GM18519 (cell line): Measurements from ENCODE around the gene TRMO.

ENCODE experiments used
- ATAC-seq: cut with Tn5 transposase; IDR thresholded peaks from one replicate; pipeline ENCODE4 v1.9.1; 2021; ENCODE audit warnings: mild to moderate bottlenecking, moderate library complexity; ENCODE audit not compliant: unreplicated experiment, low FRiP score

The TRMO gene

DNA sequence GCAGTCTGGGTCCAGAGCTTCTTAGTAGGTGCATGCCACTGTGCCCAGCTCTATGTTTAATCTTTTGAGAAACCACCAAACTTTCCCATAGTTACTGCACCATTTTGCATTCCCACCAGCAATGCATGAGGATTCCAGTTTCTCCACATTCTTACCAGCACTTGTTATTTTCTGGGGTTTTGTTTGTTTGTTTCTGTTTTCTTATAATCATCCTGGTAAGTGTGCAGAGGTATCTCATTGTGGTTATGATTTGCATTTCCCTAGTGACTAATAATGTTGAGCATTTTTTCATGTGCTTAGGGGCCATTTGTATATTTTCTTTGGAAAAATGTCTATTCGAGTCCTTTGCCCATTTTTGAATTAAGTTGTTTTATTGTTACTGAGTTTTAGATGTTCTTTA is 57.9 kb downstream of the TRMO start:
- ATAC-seq: no peak

DNA sequence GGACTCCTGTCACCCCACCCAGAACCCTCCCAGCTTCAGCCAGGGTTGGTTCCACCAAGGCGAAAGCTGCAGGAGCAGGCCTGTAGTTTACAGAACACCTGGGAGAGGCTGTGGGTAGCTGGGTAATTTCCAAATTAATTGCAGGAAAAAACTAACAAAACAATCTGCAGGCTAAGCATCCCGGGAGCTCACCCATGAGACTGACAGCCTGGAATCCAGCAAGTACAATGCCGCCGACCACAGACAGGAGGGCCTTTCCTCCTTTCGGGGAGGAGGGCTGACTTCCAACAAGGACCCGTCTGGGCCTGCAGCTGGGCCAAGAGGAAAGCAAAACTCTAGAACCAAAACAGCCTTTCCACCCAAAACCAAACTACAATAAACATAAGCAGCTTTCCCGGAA is 59.0 kb downstream of the TRMO start:
- ATAC-seq: no peak

DNA sequence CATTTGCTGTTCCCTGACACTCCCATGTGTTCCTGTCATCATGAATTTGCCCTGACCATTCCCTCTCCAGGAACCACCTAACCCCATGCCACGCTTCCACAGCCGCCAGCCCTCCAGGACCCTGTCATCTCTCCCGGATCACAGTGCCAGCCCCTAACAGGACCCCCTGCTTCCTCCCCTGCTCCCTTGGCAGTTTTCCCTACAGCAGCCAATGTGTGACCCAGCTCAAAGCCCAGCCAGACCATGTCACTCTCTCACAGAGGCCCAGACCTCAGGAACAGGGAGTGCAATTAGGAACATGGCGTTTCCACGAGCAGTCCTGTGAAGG is 61.2 kb downstream of the TRMO start:
- ATAC-seq: no peak

DNA sequence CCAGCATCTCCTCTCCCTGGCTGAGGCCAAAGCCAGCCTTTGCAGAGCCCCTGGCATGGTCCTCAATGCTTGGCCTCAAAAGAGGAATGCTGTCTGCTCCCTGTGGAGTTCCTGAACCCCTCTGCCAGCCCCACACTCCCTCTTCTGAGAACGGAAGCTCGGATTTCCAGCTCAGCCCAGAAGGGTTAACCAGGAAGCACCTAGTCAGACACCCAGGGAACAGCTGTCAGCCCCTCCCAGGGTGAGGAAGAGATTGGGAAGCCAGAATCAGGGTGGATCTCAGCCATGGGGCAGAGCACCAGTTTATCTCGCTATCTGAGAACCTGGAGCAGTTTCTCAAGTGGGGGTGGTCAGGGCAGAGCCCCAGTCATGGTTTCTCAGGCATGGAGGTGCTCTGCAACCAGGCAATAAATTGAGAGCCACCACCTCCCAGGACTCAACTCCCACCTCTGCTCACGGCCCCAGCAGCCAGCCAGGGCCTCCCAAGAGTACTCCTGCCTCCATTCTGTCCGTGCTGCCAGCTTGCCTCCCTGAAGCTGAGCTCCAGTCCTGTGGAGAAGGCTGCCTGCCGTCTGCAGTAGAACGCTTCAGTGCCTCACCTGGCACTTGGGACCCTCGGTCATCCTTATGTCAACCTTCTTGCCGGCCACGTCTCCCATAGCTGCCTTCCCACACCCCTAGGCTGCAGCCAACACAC is 61.7 kb downstream of the TRMO start:
- no peak for ATAC-seq

DNA sequence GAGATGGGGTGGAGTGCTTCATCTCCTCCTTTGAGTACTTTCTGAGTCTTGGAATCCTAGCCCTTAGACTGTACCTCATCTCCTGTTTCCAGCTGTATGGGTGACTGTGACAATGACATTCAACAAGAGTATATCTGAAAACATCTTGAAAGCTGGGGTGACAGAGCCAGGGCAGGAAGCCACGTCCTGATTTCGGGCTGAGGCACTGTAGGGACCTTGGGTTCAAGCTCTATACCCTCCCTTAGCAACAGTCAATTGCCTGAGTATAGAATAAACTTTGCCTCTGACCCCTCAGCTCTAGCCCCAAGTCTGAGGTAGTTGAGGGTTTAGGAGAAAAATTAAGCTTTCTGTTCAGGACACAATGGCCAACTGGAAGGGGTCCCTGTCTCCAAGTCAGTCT is 63.0 kb downstream of the TRMO start:
- no peak for ATAC-seq

- ATAC-seq: no peak
Measured at GRCh38 chr9:97858826-97859225, 63.5 kb downstream of the TRMO start.

DNA sequence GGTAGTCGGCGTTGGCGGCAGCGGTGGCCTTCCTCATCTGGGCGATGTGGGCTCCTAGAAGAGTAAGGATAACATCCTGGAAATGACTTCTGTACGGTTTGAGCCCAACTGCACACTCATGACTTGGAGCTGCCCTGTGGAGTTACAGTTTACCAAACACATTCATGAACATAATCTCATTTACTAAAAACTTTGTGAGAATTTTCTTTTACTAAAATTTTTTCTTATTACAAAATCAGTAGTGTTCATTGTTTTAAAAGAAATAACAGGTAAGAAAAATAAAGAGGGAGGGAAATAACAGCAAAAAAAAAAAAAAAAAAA is 63.9 kb downstream of the TRMO start:
- no peak for ATAC-seq

DNA sequence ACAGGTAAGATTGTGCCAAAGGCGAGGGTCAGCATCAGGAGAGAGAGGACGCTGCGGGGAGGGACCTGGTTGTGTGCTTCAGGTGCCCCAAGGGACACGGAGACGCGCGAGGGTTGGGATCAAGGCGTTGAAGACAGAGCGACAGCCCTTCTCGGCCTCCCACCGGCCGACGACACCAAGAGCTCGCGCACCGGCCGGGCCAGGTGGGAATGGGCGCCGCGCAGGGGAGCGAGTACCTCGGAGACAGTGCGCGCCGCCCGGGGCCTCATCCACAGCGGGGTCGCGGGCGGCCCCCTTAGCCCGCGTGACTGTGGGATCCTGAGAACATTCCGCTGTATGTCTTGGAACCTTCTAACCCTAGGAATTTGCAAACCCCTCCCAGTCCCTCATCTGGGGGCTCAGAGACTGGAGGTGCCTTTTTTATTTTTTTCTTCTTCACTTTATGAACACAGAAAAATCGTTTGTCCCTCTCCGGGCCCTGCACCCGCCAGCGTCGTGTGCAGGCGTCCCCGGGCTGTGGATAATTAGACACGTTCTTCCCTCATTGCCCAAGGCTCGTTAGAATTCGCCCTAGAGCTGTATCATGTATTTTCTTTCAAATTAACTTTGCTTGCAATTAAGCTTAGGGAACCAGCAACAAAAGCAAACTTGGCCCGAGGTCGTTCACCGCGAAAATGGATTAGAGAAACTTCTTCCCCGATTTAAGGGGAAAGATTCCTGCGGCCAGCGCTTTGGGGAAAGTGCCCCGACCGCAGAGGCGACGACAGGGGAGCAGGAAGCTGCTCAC is 64.5 kb downstream of the TRMO start:
- no peak for ATAC-seq

- no peak for ATAC-seq
Measured at GRCh38 chr9:97856857-97857605, 65.3 kb downstream of the TRMO start.

DNA sequence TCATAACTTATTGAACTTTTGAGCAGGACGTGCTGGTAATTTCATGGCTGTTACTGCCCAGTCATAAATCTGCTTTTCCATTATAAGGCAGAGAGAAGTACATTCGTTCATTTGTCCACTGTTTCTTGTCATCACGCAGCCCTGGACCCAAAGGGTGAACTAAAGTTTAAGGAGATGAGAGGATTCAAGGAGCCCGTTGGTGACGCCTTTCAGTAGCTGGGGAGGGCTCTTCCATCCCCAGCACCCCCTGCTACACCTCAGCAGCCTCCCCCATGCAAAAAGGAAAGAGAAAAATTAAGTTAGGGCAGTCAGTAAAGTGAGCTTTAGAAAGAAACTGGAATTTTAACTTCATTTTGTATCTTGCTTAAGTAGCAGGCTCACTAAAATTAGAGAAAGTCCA is 66.4 kb downstream of the TRMO start:
- no peak for ATAC-seq

GRCh38 chr9:97855486-97855875 is 66.8 kb downstream of the TRMO start:
- ATAC-seq: no peak

- ATAC-seq: no peak
Measured at GRCh38 chr9:97854696-97855485, 67.4 kb downstream of the TRMO start.
